ENCODE data around the gene FKBP8. TPM values are rescaled to one million over a fixed set of nuclear protein-coding genes. Genes with fewer than 3 reads are reported as not detected.
"Not testable (repeated sequence)": the region's sequence is repeated elsewhere in the genome, so short reads cannot be mapped to it uniquely, and the experiment has no call there.

The FKBP8 gene
- polyA plus RNA-seq, 2 donors = 175 to 269 TPM

DNA sequence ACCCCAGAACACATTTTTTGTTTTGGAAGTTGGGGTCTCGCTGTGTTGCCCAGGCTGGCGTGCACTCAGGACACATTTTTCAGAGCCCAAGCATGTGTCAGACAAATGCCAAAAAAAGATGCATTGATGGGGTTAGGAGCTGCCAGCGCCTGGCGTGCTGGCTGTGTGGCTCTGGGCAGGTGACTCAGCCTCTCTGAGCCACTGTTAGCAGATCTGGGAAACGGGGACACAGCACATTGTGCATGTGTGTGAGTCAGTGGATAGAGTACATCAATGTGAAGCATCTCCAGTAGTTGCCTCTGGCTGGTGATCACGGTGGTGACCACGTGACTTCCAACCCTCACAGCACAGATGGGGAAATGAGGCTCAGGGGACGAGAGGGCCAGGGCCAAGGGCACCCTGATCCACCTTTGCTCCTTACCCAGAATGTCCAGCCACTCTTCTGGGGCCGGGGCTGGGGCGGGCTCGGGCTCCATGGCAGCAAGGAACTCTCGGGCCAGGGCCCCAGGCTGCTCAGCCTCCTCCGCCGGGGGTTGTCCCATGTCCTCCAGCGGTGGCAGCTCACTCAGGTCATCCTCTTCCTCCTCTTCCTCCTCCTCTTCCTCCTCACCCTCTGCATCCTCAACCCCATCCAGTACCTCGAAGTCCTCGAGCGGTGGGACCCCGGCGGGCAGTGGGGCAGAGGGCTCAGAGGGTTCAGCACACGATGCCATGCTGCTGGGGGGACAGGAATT, 1.9 kb downstream of the FKBP8 start:
- Histone ChIP-seq H3K4me1 (ENCODE audit: control insufficient read depth in 2 of 2, insufficient read depth in 2 of 2, low read length in 1 of 2) (peaks cover 0 to 2% of the 10 kb centered on the region in 2 donors), H3K36me3 (ENCODE audit: control insufficient read depth in 2 of 2, insufficient read depth in 2 of 2, low read length in 1 of 2) (peaks cover 0 to 36% of the 10 kb centered on the region in 2 donors), H3K4me3 (ENCODE audit: low read depth in 1 of 2, low read length in 2 of 2) (no peak overlapping the region), H3K27me3 (ENCODE audit: control insufficient read depth in 1 of 2, insufficient read depth in 2 of 2, low read length in 2 of 2) (no peaks in the 10 kb centered on the region), H3K27ac (ENCODE audit: low read depth in 2 of 2, low read length in 1 of 2) (peak overlapping the region in 1 of 2 donors; percentile 50), H3K9me3 (ENCODE audit: control insufficient read depth in 2 of 2, insufficient read depth in 1 of 2, low read depth in 1 of 2, low read length in 1 of 2) (no peaks in the 10 kb centered on the region)
- 85 to 86% methylated on average over 21 of the region's 21 CpGs for WGBS, 2 donors

DNA sequence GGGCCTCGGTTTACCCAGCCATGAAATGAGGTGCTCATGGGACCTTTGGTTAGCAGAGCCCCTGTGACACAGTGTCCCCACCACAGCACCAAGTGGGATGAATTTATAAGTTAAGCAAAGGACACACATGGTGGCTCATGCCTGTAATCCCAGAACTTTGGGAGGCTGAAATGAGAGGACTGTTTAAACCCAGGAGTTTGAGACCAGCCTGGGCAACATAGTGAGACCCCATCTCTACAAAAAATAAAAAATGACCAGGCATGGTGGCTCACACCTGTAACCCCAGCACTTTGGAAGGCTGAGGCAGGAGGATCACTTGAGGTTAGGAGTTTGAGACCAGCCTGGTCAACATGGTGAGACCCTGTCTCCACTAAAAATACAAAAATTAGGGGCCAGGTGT, 3.2 kb downstream of the FKBP8 start:
- not testable (repeated sequence) for H3K27me3 ChIP-seq (ENCODE audit: control insufficient read depth in 1 of 2, insufficient read depth in 2 of 2, low read length in 2 of 2); H3K27ac ChIP-seq (ENCODE audit: low read depth in 2 of 2, low read length in 1 of 2); H3K9me3 ChIP-seq (ENCODE audit: control insufficient read depth in 2 of 2, insufficient read depth in 1 of 2, low read depth in 1 of 2, low read length in 1 of 2); H3K4me3 ChIP-seq (ENCODE audit: low read depth in 1 of 2, low read length in 2 of 2); H3K4me1 ChIP-seq (ENCODE audit: control insufficient read depth in 2 of 2, insufficient read depth in 2 of 2, low read length in 1 of 2)
- H3K36me3 ChIP-seq (ENCODE audit: control insufficient read depth in 2 of 2, insufficient read depth in 2 of 2, low read length in 1 of 2) = peaks cover 0 to 44% of the 10 kb centered on the region in 2 donors
- WGBS, 2 donors = 94 to 99% methylated on average over 1 of the region's 1 CpG

DNA sequence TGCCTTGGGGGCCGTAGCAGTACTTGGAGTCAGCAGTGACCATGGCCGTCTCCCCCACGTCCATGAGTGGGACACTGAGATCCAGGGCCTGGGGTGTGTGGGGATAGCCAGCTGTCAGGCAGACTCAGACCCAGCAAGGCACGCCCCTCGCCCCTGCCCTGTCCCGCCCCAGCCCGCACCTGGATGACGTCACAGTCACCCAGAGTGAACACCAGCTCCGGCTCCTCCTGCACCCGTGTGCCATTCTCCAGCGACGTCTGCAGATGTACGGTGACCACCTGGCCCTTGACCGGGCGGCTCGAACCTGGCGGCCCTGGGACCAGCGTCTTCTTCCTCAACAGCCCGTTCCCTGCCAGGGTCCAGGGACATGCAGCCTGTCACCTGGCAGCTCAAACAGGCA, 4.0 kb downstream of the FKBP8 start:
- Histone ChIP-seq H3K4me3 (ENCODE audit: low read depth in 1 of 2, low read length in 2 of 2) (no peak overlapping the region), H3K36me3 (ENCODE audit: control insufficient read depth in 2 of 2, insufficient read depth in 2 of 2, low read length in 1 of 2) (peaks cover 0 to 45% of the 10 kb centered on the region in 2 donors), H3K4me1 (ENCODE audit: control insufficient read depth in 2 of 2, insufficient read depth in 2 of 2, low read length in 1 of 2) (peaks cover 0 to 2% of the 10 kb centered on the region in 2 donors), H3K27ac (ENCODE audit: low read depth in 2 of 2, low read length in 1 of 2) (no peak overlapping the region), H3K9me3 (ENCODE audit: control insufficient read depth in 2 of 2, insufficient read depth in 1 of 2, low read depth in 1 of 2, low read length in 1 of 2) (no peaks in the 10 kb centered on the region), H3K27me3 (ENCODE audit: control insufficient read depth in 1 of 2, insufficient read depth in 2 of 2, low read length in 2 of 2) (no peaks in the 10 kb centered on the region)
- WGBS, 2 donors = 95 to 96% methylated on average over 19 of the region's 19 CpGs

DNA sequence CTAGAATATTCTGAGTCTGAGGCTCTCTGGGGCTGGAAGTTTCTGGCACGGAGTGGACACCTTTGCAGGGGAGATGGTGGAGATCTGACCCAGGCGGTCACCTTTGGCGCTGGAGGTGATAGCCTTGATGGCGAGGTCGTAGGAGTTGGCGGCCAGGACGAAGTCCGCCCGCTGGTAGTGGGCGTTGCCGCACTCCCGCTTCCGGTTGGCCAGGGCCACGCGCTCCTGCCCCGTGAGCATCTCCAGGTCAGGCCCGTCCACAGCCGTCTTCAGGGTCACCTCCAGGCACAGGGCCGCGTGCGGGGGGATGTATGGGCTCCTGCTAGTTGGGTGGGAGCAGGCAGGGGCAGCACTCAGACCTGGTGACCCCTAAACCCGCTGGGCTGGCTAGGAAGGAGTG, 5.3 kb downstream of the FKBP8 start:
- no peak overlapping the region for H3K4me3 ChIP-seq (ENCODE audit: low read depth in 1 of 2, low read length in 2 of 2)
- H3K27me3 ChIP-seq (ENCODE audit: control insufficient read depth in 1 of 2, insufficient read depth in 2 of 2, low read length in 2 of 2) = no peaks in the 10 kb centered on the region
- H3K4me1 ChIP-seq (ENCODE audit: control insufficient read depth in 2 of 2, insufficient read depth in 2 of 2, low read length in 1 of 2) = peaks cover 0 to 2% of the 10 kb centered on the region in 2 donors
- peaks cover 0 to 48% of the 10 kb centered on the region in 2 donors for H3K36me3 ChIP-seq (ENCODE audit: control insufficient read depth in 2 of 2, insufficient read depth in 2 of 2, low read length in 1 of 2)
- H3K27ac ChIP-seq (ENCODE audit: low read depth in 2 of 2, low read length in 1 of 2) = no peak overlapping the region
- H3K9me3 ChIP-seq (ENCODE audit: control insufficient read depth in 2 of 2, insufficient read depth in 1 of 2, low read depth in 1 of 2, low read length in 1 of 2) = no peaks in the 10 kb centered on the region
- 91 to 95% methylated on average over 22 of the region's 22 CpGs for WGBS, 2 donors

DNA sequence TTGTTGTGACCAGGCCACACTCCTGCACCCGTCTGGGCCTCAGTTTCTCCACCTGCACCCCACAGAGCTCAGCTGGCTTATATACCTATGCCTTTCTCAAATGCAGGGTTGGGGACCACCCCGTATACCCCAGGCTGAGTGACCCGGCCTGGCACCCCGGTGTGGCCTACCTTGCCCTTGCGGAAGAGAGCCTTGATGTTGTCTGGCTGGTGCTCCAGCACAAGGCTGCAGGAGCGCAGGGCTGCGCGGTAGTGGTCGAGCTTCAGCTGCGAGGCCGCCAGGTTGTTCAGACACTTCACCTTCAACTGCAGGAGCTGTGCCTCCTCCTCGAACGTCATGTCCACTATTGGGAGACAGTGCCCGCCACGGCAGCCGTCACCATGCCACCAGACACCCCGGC, 5.9 kb downstream of the FKBP8 start:
- Histone ChIP-seq H3K4me3 (ENCODE audit: low read depth in 1 of 2, low read length in 2 of 2) (no peak overlapping the region), H3K36me3 (ENCODE audit: control insufficient read depth in 2 of 2, insufficient read depth in 2 of 2, low read length in 1 of 2) (peaks cover 2 to 55% of the 10 kb centered on the region in 2 donors), H3K4me1 (ENCODE audit: control insufficient read depth in 2 of 2, insufficient read depth in 2 of 2, low read length in 1 of 2) (peaks cover 0 to 2% of the 10 kb centered on the region in 2 donors), H3K27ac (ENCODE audit: low read depth in 2 of 2, low read length in 1 of 2) (no peak overlapping the region), H3K27me3 (ENCODE audit: control insufficient read depth in 1 of 2, insufficient read depth in 2 of 2, low read length in 2 of 2) (no peaks in the 10 kb centered on the region), H3K9me3 (ENCODE audit: control insufficient read depth in 2 of 2, insufficient read depth in 1 of 2, low read depth in 1 of 2, low read length in 1 of 2) (no peaks in the 10 kb centered on the region)
- WGBS, 2 donors = 94 to 96% methylated on average over 17 of the region's 17 CpGs

DNA sequence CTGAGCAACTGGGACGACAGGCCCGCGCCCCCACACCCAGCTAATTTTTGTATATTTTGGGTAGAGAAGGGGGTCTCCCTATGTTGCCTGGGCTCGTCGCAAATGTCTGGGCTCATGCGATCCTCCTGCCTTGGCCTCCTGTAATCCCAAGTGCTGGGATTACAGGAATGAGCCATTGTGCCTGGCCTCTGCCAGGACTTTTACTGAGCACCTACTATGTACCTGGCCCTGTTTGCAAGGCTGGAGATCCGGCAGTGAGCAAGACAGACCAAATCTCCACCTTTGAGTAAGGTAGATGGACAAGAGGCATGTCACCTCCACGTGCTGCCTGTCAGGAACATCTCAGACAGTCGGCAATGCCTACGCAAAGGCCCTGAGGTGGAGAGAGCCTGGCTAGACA, 6.9 kb downstream of the FKBP8 start:
- 94 to 95% methylated on average over 10 of the region's 10 CpGs for WGBS, 2 donors
- no peak overlapping the region for H3K4me3 ChIP-seq (ENCODE audit: low read depth in 1 of 2, low read length in 2 of 2)
- peaks cover 7 to 59% of the 10 kb centered on the region in 2 donors for H3K36me3 ChIP-seq (ENCODE audit: control insufficient read depth in 2 of 2, insufficient read depth in 2 of 2, low read length in 1 of 2)
- no peaks in the 10 kb centered on the region for H3K9me3 ChIP-seq (ENCODE audit: control insufficient read depth in 2 of 2, insufficient read depth in 1 of 2, low read depth in 1 of 2, low read length in 1 of 2)
- no peaks in the 10 kb centered on the region for H3K27me3 ChIP-seq (ENCODE audit: control insufficient read depth in 1 of 2, insufficient read depth in 2 of 2, low read length in 2 of 2)
- H3K27ac ChIP-seq (ENCODE audit: low read depth in 2 of 2, low read length in 1 of 2) = no peak overlapping the region
- no peaks in the 10 kb centered on the region for H3K4me1 ChIP-seq (ENCODE audit: control insufficient read depth in 2 of 2, insufficient read depth in 2 of 2, low read length in 1 of 2)

DNA sequence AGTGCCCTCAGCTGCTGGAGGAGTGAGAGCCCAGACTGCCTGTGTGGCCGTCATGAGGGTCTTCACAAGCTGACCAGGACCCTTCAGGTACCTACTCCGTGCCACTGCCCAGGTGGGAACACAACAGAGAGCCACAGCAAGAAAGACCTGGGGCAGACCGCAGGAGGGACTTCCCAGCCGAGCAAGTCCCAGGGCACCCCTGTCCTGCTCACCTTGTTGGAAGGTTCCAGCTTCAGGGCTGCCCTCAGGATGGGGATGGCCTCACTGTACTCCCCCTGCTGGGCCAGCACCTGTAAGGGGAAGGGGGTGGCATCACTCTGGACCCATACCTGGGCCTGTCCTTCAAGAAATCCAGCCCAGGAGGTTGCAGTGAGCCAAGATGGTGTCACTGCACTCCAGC, 10.3 kb downstream of the FKBP8 start:
- WGBS, 2 donors = 92 to 94% methylated on average over 4 of the region's 4 CpGs
- H3K36me3 ChIP-seq (ENCODE audit: control insufficient read depth in 2 of 2, insufficient read depth in 2 of 2, low read length in 1 of 2) = peaks cover 7 to 44% of the 10 kb centered on the region in 2 donors
- no peaks in the 10 kb centered on the region for H3K9me3 ChIP-seq (ENCODE audit: control insufficient read depth in 2 of 2, insufficient read depth in 1 of 2, low read depth in 1 of 2, low read length in 1 of 2)
- no peaks in the 10 kb centered on the region for H3K4me1 ChIP-seq (ENCODE audit: control insufficient read depth in 2 of 2, insufficient read depth in 2 of 2, low read length in 1 of 2)
- H3K27me3 ChIP-seq (ENCODE audit: control insufficient read depth in 1 of 2, insufficient read depth in 2 of 2, low read length in 2 of 2) = no peaks in the 10 kb centered on the region
- no peak overlapping the region for H3K27ac ChIP-seq (ENCODE audit: low read depth in 2 of 2, low read length in 1 of 2)
- H3K4me3 ChIP-seq (ENCODE audit: low read depth in 1 of 2, low read length in 2 of 2) = no peak overlapping the region

DNA sequence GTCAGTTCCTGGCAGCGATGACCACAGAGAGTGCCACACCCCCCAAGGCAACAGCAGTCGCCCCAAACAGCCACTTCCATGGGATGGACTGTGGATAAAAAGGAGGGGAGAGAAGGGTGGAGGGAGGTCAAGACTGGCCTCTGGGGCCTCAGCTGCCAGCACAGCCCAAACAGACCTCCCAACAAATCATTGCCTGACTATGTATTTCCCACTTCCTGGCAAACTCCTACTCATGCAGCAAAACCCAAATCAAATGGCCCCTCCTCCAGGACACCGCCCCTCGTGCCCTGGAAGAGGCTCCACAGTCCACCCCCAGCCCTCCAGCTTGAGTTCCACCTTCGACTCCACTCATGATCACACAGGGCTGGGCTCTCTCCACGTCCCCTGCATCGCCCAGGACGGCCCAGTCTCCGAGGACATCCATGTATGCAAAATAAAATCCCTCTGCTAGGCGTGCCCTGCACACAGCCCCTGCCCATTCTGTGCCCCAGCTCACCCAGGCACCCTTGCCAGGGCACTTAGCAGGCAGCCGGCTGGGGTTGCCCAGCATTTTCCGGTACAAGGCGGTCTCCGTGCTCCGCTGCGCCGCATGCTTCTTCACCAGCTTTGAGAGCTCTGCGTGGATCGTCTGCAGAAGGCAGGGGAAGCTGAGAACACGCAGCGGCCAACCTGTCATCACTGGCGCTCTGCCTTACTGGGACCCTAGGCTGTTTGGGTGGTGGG, 11.0 kb downstream of the FKBP8 start:
- WGBS, 2 donors = 96 to 98% methylated on average over 22 of the region's 22 CpGs
- H3K9me3 ChIP-seq (ENCODE audit: control insufficient read depth in 2 of 2, insufficient read depth in 1 of 2, low read depth in 1 of 2, low read length in 1 of 2) = no peaks in the 10 kb centered on the region
- H3K27ac ChIP-seq (ENCODE audit: low read depth in 2 of 2, low read length in 1 of 2) = no peak overlapping the region
- H3K27me3 ChIP-seq (ENCODE audit: control insufficient read depth in 1 of 2, insufficient read depth in 2 of 2, low read length in 2 of 2) = no peaks in the 10 kb centered on the region
- H3K36me3 ChIP-seq (ENCODE audit: control insufficient read depth in 2 of 2, insufficient read depth in 2 of 2, low read length in 1 of 2) = peaks cover 7 to 38% of the 10 kb centered on the region in 2 donors
- no peaks in the 10 kb centered on the region for H3K4me1 ChIP-seq (ENCODE audit: control insufficient read depth in 2 of 2, insufficient read depth in 2 of 2, low read length in 1 of 2)
- no peak overlapping the region for H3K4me3 ChIP-seq (ENCODE audit: low read depth in 1 of 2, low read length in 2 of 2)

DNA sequence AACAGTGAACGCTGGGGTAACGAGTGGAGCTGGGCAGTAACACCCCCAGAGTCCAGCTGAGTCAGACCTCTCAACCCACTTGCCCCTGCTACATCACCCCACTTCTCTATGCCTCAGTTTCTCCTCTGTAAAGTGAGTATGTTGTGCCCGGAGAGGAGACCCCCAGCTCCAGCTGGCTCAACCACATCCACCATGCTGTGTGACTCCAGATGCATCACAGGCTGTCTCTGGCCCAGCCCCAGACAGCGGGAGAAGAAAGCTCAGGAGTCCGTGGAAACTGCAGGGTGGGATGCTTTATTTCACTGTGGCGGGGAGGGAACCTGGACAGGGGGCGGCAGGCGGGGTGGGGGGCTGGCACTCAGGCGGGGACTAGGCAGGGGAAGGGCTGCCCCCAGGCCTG, 11.9 kb downstream of the FKBP8 start:
- Histone ChIP-seq H3K36me3 (ENCODE audit: control insufficient read depth in 2 of 2, insufficient read depth in 2 of 2, low read length in 1 of 2) (peaks cover 7 to 31% of the 10 kb centered on the region in 2 donors), H3K4me3 (ENCODE audit: low read depth in 1 of 2, low read length in 2 of 2) (no peak overlapping the region), H3K9me3 (ENCODE audit: control insufficient read depth in 2 of 2, insufficient read depth in 1 of 2, low read depth in 1 of 2, low read length in 1 of 2) (no peaks in the 10 kb centered on the region), H3K27ac (ENCODE audit: low read depth in 2 of 2, low read length in 1 of 2) (no peak overlapping the region), H3K4me1 (ENCODE audit: control insufficient read depth in 2 of 2, insufficient read depth in 2 of 2, low read length in 1 of 2) (no peaks in the 10 kb centered on the region), H3K27me3 (ENCODE audit: control insufficient read depth in 1 of 2, insufficient read depth in 2 of 2, low read length in 2 of 2) (no peaks in the 10 kb centered on the region)
- WGBS, 2 donors = 95 to 96% methylated on average over 9 of the region's 9 CpGs

All from esophagus (tissue), 2 donors.